Psoas muscle (tissue), 8 donors: ENCODE measurements around the gene CDT1. TPM values are rescaled to one million over a fixed set of nuclear protein-coding genes. Genes with fewer than 3 reads are reported as not detected.

Source experiments
- ATAC-seq, 4 donors: fragments of 200-7000 bp; cut with Tn5 transposase; one replicate each; pipeline ENCODE4 v1.9.1; 2020; ENCODE audit warnings: moderate library complexity in 3 of 4, mild to moderate bottlenecking in 2 of 4
- DNase-seq, 2 donors: peaks; one replicate each; pipeline ENCODE4 v3.0.0-alpha.2; 2020
- H3K27ac ChIP-seq: fragments of 200-600 bp; one replicate; pipeline ENCODE4 v1.8.0; 2022
- H3K27me3 ChIP-seq, 3 donors: fragments of 200-600 bp in 1 of 3; one replicate each; pipeline versions ENCODE4 v1.6.1 to v1.8.0; 2013 to 2022; ENCODE audit warnings: low read length in 2 of 3, mild to moderate bottlenecking in 2 of 3, moderate library complexity in 1 of 3; ENCODE audit not compliant: insufficient read depth in 3 of 3
- H3K36me3 ChIP-seq, 2 donors: fragments of 200-600 bp in 1 of 2; one replicate each; pipeline versions ENCODE4 v1.6.1 to v1.8.0; 2013 to 2022; ENCODE audit warnings: low read depth in 1 of 2, mild to moderate bottlenecking in 1 of 2, moderate library complexity in 1 of 2; ENCODE audit not compliant: insufficient read depth in 1 of 2
- H3K4me1 ChIP-seq: fragments of 200-600 bp; one replicate; pipeline ENCODE4 v1.8.0; 2022
- H3K4me3 ChIP-seq: fragments of 200-600 bp; one replicate; pipeline ENCODE4 v1.8.0; 2022; ENCODE audit warnings: mild to moderate bottlenecking
- H3K9me3 ChIP-seq: fragments of 200-600 bp; one replicate; pipeline ENCODE4 v1.8.0; 2022
- CTCF ChIP-seq: fragments of 200-600 bp; IDR thresholded peaks from one replicate; pipeline ENCODE4 v1.8.0; 2022; ENCODE audit warnings: antibody characterized with exemption
- WGBS, 3 donors: extraction: QIAGEN DNeasy Blood & Tissue Kit; methylation state at CpG; one replicate each; pipeline versions ENCODE4 v1.1.6 to v1.1.7; 2013; 5-methylcytosine and 5-hydroxymethylcytosine counted together
- intact Hi-C, 2 donors: fragments of 100-400 bp; cut with DNase I; formaldehyde crosslinking; loops; one replicate each; pipeline versions ENCODE4 v1.11.0 to v1.14.2; 2022
- polyA plus RNA-seq, 3 donors: library from polyadenylated mRNA; stranded (reverse); fragments of 200-250 nt; gene quantifications; one replicate each; pipeline ENCODE4 v1.2.3, GENCODE V29; 2013
- total RNA-seq, 4 donors: library from RNA; stranded (reverse); fragmentation: NEBNext Ultra II Directional in 2 of 4; extraction: Animal tissue kit (Norgen Biotek cat#: 25700) in 2 of 4; gene quantifications; one replicate each; pipeline versions ENCODE4 v1.2.1 to v1.2.4, GENCODE V29; 2021 to 2023
- donor health status: healthy with polysubstance abuse.
- donor health status: DM: no; HTN: no; CAD: no; lungs with moderate emphysema.
- donor health status: Bipolar disorder and iron deficiency.
- donor health status: healthy.
- donor health status: DM: yes; HTN: yes; CAD: no.
- donor health status: DM: no; HTN: no; CAD: no.
- donor health status: DM: no; HTN: no; CAD: no.
- donor health status: DM: yes; HTN: yes; CAD: no.

The CDT1 gene
- total and polyA plus RNA-seq, 7 donors, result 0.03 to 0.59 (median 0.15) TPM; not detected in 1

- H3K4me1 ChIP-seq, result peaks cover 13% of the 10 kb centered on the region
- H3K4me3 ChIP-seq, result no peak overlapping the region
- no peaks in the 10 kb centered on the region for H3K9me3 ChIP-seq
- no peak for TF ChIP-seq CTCF
- intact Hi-C loops, result loop anchor here in 1 of 2 donors (5.0 kb wide), 2 partner anchors 42 to 48 kb away; partner anchors contain the start of gene APRT
- no peaks in the 10 kb centered on the region for H3K27me3 ChIP-seq
- peaks cover 0 to 14% of the 10 kb centered on the region in 2 donors for H3K36me3 ChIP-seq
- H3K27ac ChIP-seq, result no peak overlapping the region
- 64 to 75% (median 71%) methylated on average over 19 to 20 of the region's 20 CpGs for WGBS, 3 donors
- ATAC-seq, result no peak
- no peak for DNase-seq
These were observed 50.9 kb downstream of the CDT1 start for GRCh38 chr16:88854306-88855111.

GRCh38 chr16:88855176-88855575 lies 51.6 kb downstream of the CDT1 start:
- Histone ChIP-seq H3K27ac (no peak overlapping the region), H3K4me3 (no peak overlapping the region), H3K9me3 (no peaks in the 10 kb centered on the region), H3K4me1 (peaks cover 13% of the 10 kb centered on the region), H3K27me3 (no peaks in the 10 kb centered on the region), H3K36me3 (peaks cover 0 to 17% of the 10 kb centered on the region in 2 donors)
- WGBS, 3 donors, result 64 to 74% (median 70%) methylated on average over 8 of the region's 8 CpGs
- DNase-seq (no peak), ATAC-seq (no peak)
- no peak for TF ChIP-seq CTCF
- intact Hi-C loops, result loop anchor here in 1 of 2 donors (5.0 kb wide), 2 partner anchors 43 to 47 kb away; partner anchors contain the start of gene APRT

DNA sequence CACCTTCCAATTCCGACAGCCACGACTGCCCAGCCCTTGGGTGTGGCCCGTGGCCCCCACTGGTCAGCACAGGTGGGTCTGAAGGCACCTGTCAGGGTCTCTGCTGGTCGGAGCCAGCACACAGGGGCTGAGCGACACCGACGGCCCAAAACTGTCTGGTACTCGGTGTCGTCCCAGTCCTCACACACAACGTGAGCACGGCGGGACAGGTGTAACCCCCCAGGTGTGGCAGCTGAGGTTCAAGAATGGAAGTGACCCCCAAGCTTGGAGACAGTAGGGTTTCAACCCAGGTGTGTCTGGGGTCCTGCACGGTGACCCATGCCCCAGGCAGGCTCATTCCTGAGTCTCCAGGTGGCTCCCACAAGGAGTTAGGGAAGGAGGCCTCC lies 52.1 kb downstream of the CDT1 start:
- H3K9me3 ChIP-seq, result no peaks in the 10 kb centered on the region
- 81 to 82% (median 81%) methylated on average over 13 of the region's 13 CpGs for WGBS, 3 donors
- DNase-seq (no peak), ATAC-seq (no peak)
- TF ChIP-seq CTCF, result no peak
- intact Hi-C loops, result loop anchor here in 1 of 2 donors (5.0 kb wide), 2 partner anchors 43 to 47 kb away; partner anchors contain the start of gene APRT
- peak overlapping the region; percentile 93 for H3K4me3 ChIP-seq
- H3K27me3 ChIP-seq, result no peaks in the 10 kb centered on the region
- H3K27ac ChIP-seq, result no peak overlapping the region
- H3K4me1 ChIP-seq, result peaks cover 13% of the 10 kb centered on the region
- H3K36me3 ChIP-seq, result peaks cover 0 to 23% of the 10 kb centered on the region in 2 donors

- 13 to 38% (median 35%) methylated on average over 15 to 48 of the region's 53 CpGs for WGBS, 3 donors
- Histone ChIP-seq H3K27me3 (no peaks in the 10 kb centered on the region), H3K4me3 (peak overlapping the region; percentile 93), H3K36me3 (peaks cover 0 to 28% of the 10 kb centered on the region in 2 donors), H3K9me3 (no peaks in the 10 kb centered on the region), H3K4me1 (peaks cover 13% of the 10 kb centered on the region), H3K27ac (peak overlapping the region; percentile 84)
- intact Hi-C loops, result loop anchor here in 1 of 2 donors (5.0 kb wide), 2 partner anchors 44 to 46 kb away; partner anchors contain the start of gene APRT
- DNase-seq (peak; percentile 38 to 73), ATAC-seq (no peak)
- TF ChIP-seq CTCF, result no peak
These were observed 52.7 kb downstream of the CDT1 start for GRCh38 chr16:88856122-88856827.
